Transverse colon (tissue), 4 donors: ENCODE results near the gene PLOD2. TPM values are rescaled to one million over a fixed set of nuclear protein-coding genes. Genes with fewer than 3 reads are reported as not detected.
A peak's percentile ranks its signal among the peaks of the same experiment; 100 is the strongest.

ENCODE experiments used
- DNase-seq: peaks from one replicate; pipeline ENCODE4 v3.0.0-alpha.2; 2019
- H3K27ac ChIP-seq, 4 donors: fragments of 200-600 bp; sonication (generic); 2 replicates each; pipeline ENCODE4 v1.5.1; 2016 to 2018; ENCODE audit warnings: inconsistent platforms in 4 of 4
- H3K27me3 ChIP-seq: fragments of 200-600 bp; sonication (generic); 2 replicates; pipeline ENCODE4 v1.5.1; 2017; ENCODE audit warnings: inconsistent platforms
- H3K36me3 ChIP-seq, 4 donors: fragments of 200-600 bp; sonication (generic); 2 replicates each; pipeline ENCODE4 v1.5.1; 2017 to 2019; ENCODE audit warnings: inconsistent platforms in 4 of 4
- H3K4me1 ChIP-seq, 4 donors: fragments of 200-600 bp; sonication (generic); 2 replicates each; pipeline ENCODE4 v1.5.1; 2017 to 2020; ENCODE audit warnings: inconsistent platforms in 4 of 4
- H3K4me3 ChIP-seq, 4 donors: fragments of 200-600 bp; sonication (generic); 1 replicate in 1 of 4; 2 replicates in 3 of 4; pipeline versions ENCODE4 v1.5.1 to v1.6.1; 2017 to 2019; ENCODE audit warnings: inconsistent platforms in 4 of 4
- H3K9me3 ChIP-seq, 2 donors: fragments of 200-600 bp; sonication (generic); 2 replicates each; pipeline ENCODE4 v1.5.1; 2017 to 2019; ENCODE audit warnings: inconsistent platforms in 2 of 2
- CTCF ChIP-seq, 5 experiments: fragments of 200-600 bp in 3 of 5; fragments of 450-650 bp in 2 of 5; sonication (generic) in 3 of 5; IDR thresholded peaks; 1 replicate in 2 of 5; 2 replicates in 3 of 5; pipeline ENCODE4 v1.5.1; 2016 to 2017; ENCODE audit warnings: antibody characterized with exemption in 5 of 5, inconsistent platforms in 3 of 5, mild to moderate bottlenecking in 2 of 5, moderate library complexity in 1 of 5
- EP300 ChIP-seq: sonication (generic); formaldehyde crosslinking; IDR thresholded peaks from one replicate; pipeline ENCODE4 v1.6.1; 2017; ENCODE audit warnings: antibody characterized with exemption, low read depth
- POLR2A ChIP-seq: fragments of 450-650 bp; IDR thresholded peaks from one replicate; pipeline ENCODE4 v1.6.1; 2016; ENCODE audit warnings: antibody characterized with exemption, mild to moderate bottlenecking, moderate library complexity
- POLR2AphosphoS5 ChIP-seq, 3 donors: sonication (generic); formaldehyde crosslinking; IDR thresholded peaks; one replicate each; pipeline ENCODE4 v1.6.1; 2016; ENCODE audit warnings: antibody characterized with exemption in 3 of 3
- WGBS, 2 donors: methylation state at CpG; one replicate each; pipeline ENCODE4 v1.1.5; 2018; ENCODE audit warnings: low coverage in 1 of 2; 5-methylcytosine and 5-hydroxymethylcytosine counted together
- in situ Hi-C, 4 donors: fragments of 200-750 bp; cut with MboI; loops; one replicate each; pipeline versions ENCODE4 v1.15.0 to v1.15.1; 2017; ENCODE audit warnings: low sequenced_read_pairs in 3 of 4, low pct_ligation_motif_present in 1 of 4, low pct_unique_long_range_greater_than_20kb in 1 of 4
- intact Hi-C: fragments of 100-400 bp; cut with DNase I; formaldehyde crosslinking; loops from one replicate; pipeline ENCODE4 v1.15.1; 2023; ENCODE audit warnings: low total_unique reads
- total RNA-seq, 4 donors: library from RNA; depleted of rRNA; stranded (reverse); fragments of >200 nt; gene quantifications; one replicate each; pipeline ENCODE4 v1.1.0, GENCODE V29; 2016

PLOD2 gene
- total RNA-seq, 4 donors from 2014 or later: 18.9 to 178 (median 92.0) TPM

GRCh38 chr3:146156666-146157314 is 4.2 kb downstream of the PLOD2 start:
- TF ChIP-seq POLR2AphosphoS5 (IDR thresholded peaks at IDR 0.05) (peak in 1 of 3 donors; percentile 14), EP300 (no peak), CTCF (IDR thresholded peaks at IDR 0.05) (no peak), POLR2A (no peak)
- peak overlapping the region in 2 of 4 donors; percentile 5 to 84 for H3K4me3 ChIP-seq
- H3K4me1 ChIP-seq: peaks cover 7 to 78% (median 54%) of the 10 kb centered on the region in 4 donors
- intact Hi-C loops (no loop called here), in situ Hi-C loops (loop anchor here in 1 of 4 donors (25.0 kb wide), 1 partner anchor 94 kb away; no protein-coding TSS in a partner anchor)
- DNase-seq: peak; percentile 26
- H3K27ac ChIP-seq: peak overlapping the region; percentile 92 to 97 (median 95)
- no peaks in the 10 kb centered on the region for H3K27me3 ChIP-seq
- 9 to 28% methylated on average over 3 of the region's 3 CpGs for WGBS, 2 donors
- no peaks in the 10 kb centered on the region for H3K36me3 ChIP-seq
- H3K9me3 ChIP-seq: no peaks in the 10 kb centered on the region

DNA sequence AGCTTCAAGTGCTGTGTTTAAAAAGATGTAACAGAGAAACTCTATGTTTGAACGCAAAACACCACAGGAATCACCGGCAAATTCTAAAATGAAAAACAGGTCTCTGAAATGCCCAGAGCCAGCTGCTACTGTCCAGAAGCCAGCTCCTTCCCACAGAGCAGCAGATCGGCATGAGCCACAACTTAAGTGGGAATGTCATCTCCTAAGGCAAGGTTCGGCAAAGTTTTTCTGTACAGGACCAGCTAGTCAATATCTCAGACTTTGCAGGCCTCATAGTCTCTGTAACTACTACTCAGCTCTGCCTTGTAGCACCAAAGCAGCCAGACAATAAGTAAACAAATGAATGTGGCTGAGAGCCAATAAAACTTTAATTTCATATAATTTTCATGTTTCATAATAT is 4.9 kb downstream of the PLOD2 start:
- peak overlapping the region; percentile 92 to 97 (median 95) for H3K27ac ChIP-seq
- H3K36me3 ChIP-seq: no peaks in the 10 kb centered on the region
- H3K4me1 ChIP-seq: peaks cover 7 to 77% (median 53%) of the 10 kb centered on the region in 4 donors
- 32 to 44% methylated on average over 2 to 4 of the region's 4 CpGs for WGBS, 2 donors
- H3K9me3 ChIP-seq: no peaks in the 10 kb centered on the region
- in situ Hi-C loops: loop anchor here in 1 of 4 donors (25.0 kb wide), 1 partner anchor 94 kb away; no protein-coding TSS in a partner anchor
- no peak for TF ChIP-seq EP300
- TF ChIP-seq CTCF (IDR thresholded peaks at IDR 0.05): no peak
- TF ChIP-seq POLR2AphosphoS5 (IDR thresholded peaks at IDR 0.05): no peak
- no peaks in the 10 kb centered on the region for H3K27me3 ChIP-seq
- H3K4me3 ChIP-seq: peak overlapping the region in 2 of 4 donors; percentile 5 to 84
- DNase-seq: no peak
- intact Hi-C loops: no loop called here

GRCh38 chr3:146154995-146155394 is 6.0 kb downstream of the PLOD2 start:
- H3K4me3 ChIP-seq: peak overlapping the region in 1 of 4 donors; percentile 1
- WGBS, 2 donors: 13 to 19% methylated on average over 2 of the region's 2 CpGs
- H3K27ac ChIP-seq: peak overlapping the region; percentile 92 to 97 (median 95)
- peaks cover 7 to 77% (median 53%) of the 10 kb centered on the region in 4 donors for H3K4me1 ChIP-seq
- no peaks in the 10 kb centered on the region for H3K27me3 ChIP-seq
- H3K9me3 ChIP-seq: no peaks in the 10 kb centered on the region
- DNase-seq: no peak
- no peak for TF ChIP-seq CTCF (IDR thresholded peaks at IDR 0.05)
- intact Hi-C loops: no loop called here
- H3K36me3 ChIP-seq: no peaks in the 10 kb centered on the region
- in situ Hi-C loops: loop anchor here in 1 of 4 donors (25.0 kb wide), 1 partner anchor 93 kb away; no protein-coding TSS in a partner anchor

GRCh38 chr3:146154316-146154715 is 6.7 kb downstream of the PLOD2 start:
- H3K4me1 ChIP-seq: peaks cover 7 to 74% (median 52%) of the 10 kb centered on the region in 4 donors
- DNase-seq: no peak
- WGBS, 2 donors: 55 to 58% methylated on average over 1 of the region's 1 CpG
- no peak for TF ChIP-seq CTCF (IDR thresholded peaks at IDR 0.05)
- no peak for TF ChIP-seq EP300
- no peak for TF ChIP-seq POLR2A
- no peak for TF ChIP-seq POLR2AphosphoS5 (IDR thresholded peaks at IDR 0.05)
- no peaks in the 10 kb centered on the region for H3K9me3 ChIP-seq
- no peaks in the 10 kb centered on the region for H3K36me3 ChIP-seq
- intact Hi-C loops (no loop called here), in situ Hi-C loops (loop anchor here in 1 of 4 donors (25.0 kb wide), 1 partner anchor 92 kb away; no protein-coding TSS in a partner anchor)
- H3K27me3 ChIP-seq: no peaks in the 10 kb centered on the region
- H3K4me3 ChIP-seq: peak overlapping the region in 1 of 4 donors; percentile 1
- H3K27ac ChIP-seq: peak overlapping the region; percentile 92 to 97 (median 95)
